Nephron (organoid): ENCODE measurements around the gene BCORL1.

ENCODE experiments used
- H3K27ac Mint-ChIP-seq, 3 experiments: 2 replicates each; pipeline ENCODE4 v1.8.0; 2020; ENCODE audit warnings: mixed read lengths in 3 of 3, mild to moderate bottlenecking in 2 of 3, moderate library complexity in 1 of 3
- H3K27me3 Mint-ChIP-seq: 2 replicates; pipeline ENCODE4 v1.8.0; 2021; ENCODE audit warnings: low read depth, mild to moderate bottlenecking, moderate library complexity, mixed read lengths
- H3K36me3 Mint-ChIP-seq: 2 replicates; pipeline ENCODE4 v1.8.0; 2020; ENCODE audit warnings: low read depth, mixed read lengths
- H3K4me1 Mint-ChIP-seq: 2 replicates; pipeline ENCODE4 v1.8.0; 2020; ENCODE audit warnings: mixed read lengths
- H3K4me3 Mint-ChIP-seq, 3 experiments: 2 replicates each; pipeline ENCODE4 v1.8.0; 2020; ENCODE audit warnings: mild to moderate bottlenecking in 3 of 3, mixed read lengths in 3 of 3, moderate library complexity in 2 of 3
- H3K9me3 Mint-ChIP-seq: 2 replicates; pipeline ENCODE4 v1.8.0; 2020; ENCODE audit warnings: mixed read lengths
- CTCF ChIP-seq, 3 experiments: fragments of 200-600 bp; sonication (generic); IDR thresholded peaks; one replicate each; pipeline ENCODE4 v1.5.0; 2021; ENCODE audit warnings: antibody characterized with exemption in 3 of 3; ENCODE audit not compliant: unreplicated experiment in 3 of 3

BCORL1 gene

GRCh38 chrX:130091980-130092522 is 109.6 kb downstream of the BCORL1 start:
- H3K4me3 Mint-ChIP-seq, result no peak overlapping the region
- TF ChIP-seq CTCF (IDR thresholded peaks at IDR 0.05; ENCODE audit: unreplicated experiment in 3 of 3), result no peak

GRCh38 chrX:130093271-130093670 is 110.8 kb downstream of the BCORL1 start:
- no peak overlapping the region for H3K27ac Mint-ChIP-seq
- H3K27me3 Mint-ChIP-seq, result no peaks in the 10 kb centered on the region
- no peak overlapping the region for H3K4me3 Mint-ChIP-seq
- TF ChIP-seq CTCF (IDR thresholded peaks at IDR 0.05; ENCODE audit: unreplicated experiment in 3 of 3), result no peak
- peaks cover 3% of the 10 kb centered on the region for H3K36me3 Mint-ChIP-seq
- H3K9me3 Mint-ChIP-seq, result peaks cover 10% of the 10 kb centered on the region
- peaks cover 3% of the 10 kb centered on the region for H3K4me1 Mint-ChIP-seq

More at GRCh38 chrX:130091980-130092522, 109.6 kb downstream of the BCORL1 start:
- Mint-ChIP-seq H3K36me3 (peaks cover 7% of the 10 kb centered on the region), H3K9me3 (peaks cover 13% of the 10 kb centered on the region), H3K27me3 (no peaks in the 10 kb centered on the region), H3K27ac (no peak overlapping the region), H3K4me1 (no peaks in the 10 kb centered on the region)

- no peak for TF ChIP-seq CTCF (IDR thresholded peaks at IDR 0.05; ENCODE audit: unreplicated experiment in 3 of 3)
- H3K4me1 Mint-ChIP-seq, result peaks cover 5% of the 10 kb centered on the region
- peaks cover 7% of the 10 kb centered on the region for H3K9me3 Mint-ChIP-seq
- peaks cover 3% of the 10 kb centered on the region for H3K36me3 Mint-ChIP-seq
- no peak overlapping the region for H3K27ac Mint-ChIP-seq
- H3K4me3 Mint-ChIP-seq, result no peak overlapping the region
- no peaks in the 10 kb centered on the region for H3K27me3 Mint-ChIP-seq
These were observed 112.3 kb downstream of the BCORL1 start for GRCh38 chrX:130094696-130095095.

GRCh38 chrX:130095249-130096030 is 113.0 kb downstream of the BCORL1 start:
- no peak overlapping the region for H3K27ac Mint-ChIP-seq
- TF ChIP-seq CTCF (IDR thresholded peaks at IDR 0.05; ENCODE audit: unreplicated experiment in 3 of 3), result no peak
- H3K27me3 Mint-ChIP-seq, result no peaks in the 10 kb centered on the region
- H3K4me3 Mint-ChIP-seq, result no peak overlapping the region
- H3K9me3 Mint-ChIP-seq, result peaks cover 5% of the 10 kb centered on the region
- H3K36me3 Mint-ChIP-seq, result peaks cover under 1% of the 10 kb centered on the region
- H3K4me1 Mint-ChIP-seq, result peaks cover 5% of the 10 kb centered on the region

GRCh38 chrX:130097507-130098209 is 115.2 kb downstream of the BCORL1 start:
- Mint-ChIP-seq H3K27ac (peak overlapping the region in 2 of 3 experiments; percentile 23 to 42), H3K36me3 (no peaks in the 10 kb centered on the region), H3K4me3 (no peak overlapping the region), H3K4me1 (peaks cover 5% of the 10 kb centered on the region), H3K9me3 (peaks cover 5% of the 10 kb centered on the region), H3K27me3 (peaks cover 4% of the 10 kb centered on the region)
- no peak for TF ChIP-seq CTCF (IDR thresholded peaks at IDR 0.05; ENCODE audit: unreplicated experiment in 3 of 3)
